ENCODE data around the gene LNX1.

LNX1 gene

DNA sequence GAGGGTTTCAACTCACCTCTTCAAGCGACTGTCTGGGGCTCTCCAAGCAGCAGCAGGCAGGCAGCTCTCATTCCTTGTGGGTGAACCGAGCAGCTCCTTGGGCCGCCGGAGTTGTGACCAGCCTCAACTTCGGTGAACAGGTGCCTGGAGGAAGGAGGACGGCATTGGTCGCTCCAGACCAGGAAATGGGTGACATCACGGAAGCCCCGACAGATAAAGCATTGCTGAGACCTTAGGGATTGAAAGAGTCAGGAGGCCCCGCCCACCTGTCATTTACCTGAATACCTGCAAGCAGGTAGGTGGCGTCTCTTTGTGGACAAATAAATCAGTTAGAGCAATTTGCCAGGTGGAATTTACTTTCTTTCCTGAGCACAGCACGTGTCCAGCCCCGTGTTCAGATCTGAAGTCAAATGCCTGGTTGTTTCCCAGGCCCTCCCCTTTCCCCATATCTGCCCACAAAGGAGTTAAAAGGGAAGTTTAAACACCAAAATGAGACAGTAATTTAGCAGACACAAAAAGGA is at the start of gene LNX1:
LNX1 (minus strand) TSS at position 115 of the 521 bp plus-strand sequence. CDS start 17,484 bp downstream, outside the sequence.
- peak; percentile 62 for DNase-seq (ENCODE audit: low spot score)

- no peak for DNase-seq (ENCODE audit: low spot score)
Measured at GRCh38 chr4:53640576-53641453, 49.5 kb upstream of the LNX1 start.

DNA sequence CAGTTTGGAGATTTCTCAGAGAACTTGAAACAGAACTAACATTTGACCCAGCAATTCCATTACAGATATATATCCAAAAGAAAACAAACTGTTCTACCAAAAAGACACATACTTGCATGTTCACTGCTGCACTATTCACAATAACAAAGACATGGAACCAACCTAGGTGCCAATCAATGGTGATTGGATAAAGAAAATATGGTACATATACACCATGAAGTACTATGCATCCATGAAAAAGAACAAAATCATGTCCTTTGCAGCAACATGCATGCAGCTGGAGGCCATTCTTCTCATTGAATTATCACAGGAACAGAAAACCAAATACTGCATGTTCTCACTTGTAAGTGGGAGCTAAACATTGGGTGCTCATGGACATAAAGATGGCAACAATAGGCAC is 47.6 kb upstream of the LNX1 start:
- no peak for DNase-seq (ENCODE audit: low spot score)

- no peak for DNase-seq (ENCODE audit: low spot score)
Measured at GRCh38 chr4:53637348-53637747, 46.1 kb upstream of the LNX1 start.

DNA sequence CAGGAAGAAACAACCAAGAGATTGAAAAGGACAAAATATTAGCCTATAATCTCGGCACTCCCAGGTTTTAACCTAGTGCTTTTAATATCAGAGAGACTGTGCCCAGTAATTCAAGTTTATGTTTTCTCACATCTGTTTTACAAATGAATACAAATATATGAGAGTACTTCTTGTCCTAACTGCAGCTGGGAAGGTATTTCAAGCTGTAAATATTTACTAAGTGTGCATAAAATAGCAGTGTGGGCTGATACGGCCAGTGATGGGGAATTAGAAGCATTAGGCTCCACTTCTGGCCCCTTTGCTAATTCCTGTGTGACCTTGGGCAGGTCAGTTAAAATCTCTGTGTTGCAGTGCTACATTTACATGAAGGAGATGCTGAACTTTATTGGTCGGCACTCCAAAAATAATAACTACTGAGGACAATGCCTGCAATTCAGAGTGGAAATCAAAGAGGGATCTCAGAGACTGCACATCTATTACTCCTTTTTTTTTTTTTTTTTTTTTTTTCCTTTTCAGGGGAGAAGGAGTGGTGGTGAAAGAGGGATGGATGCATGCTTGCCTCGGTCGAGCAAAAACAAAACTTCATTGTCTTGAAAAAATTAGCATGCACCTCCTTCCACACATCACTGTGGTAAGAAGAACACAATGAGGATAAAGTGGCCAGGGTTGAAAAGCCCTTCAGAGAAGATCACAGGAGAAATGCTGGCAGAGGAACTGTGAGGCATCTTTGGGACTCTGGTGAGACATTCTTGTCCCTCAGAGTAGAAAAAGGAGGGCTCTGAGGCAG is 44.6 kb upstream of the LNX1 start:
- DNase-seq (ENCODE audit: low spot score): no peak

GRCh38 chr4:53633608-53634007 is 42.3 kb upstream of the LNX1 start:
- no peak for DNase-seq (ENCODE audit: low spot score)

GRCh38 chr4:53629296-53629695 is 38.0 kb upstream of the LNX1 start:
- no peak for DNase-seq (ENCODE audit: low spot score)

DNA sequence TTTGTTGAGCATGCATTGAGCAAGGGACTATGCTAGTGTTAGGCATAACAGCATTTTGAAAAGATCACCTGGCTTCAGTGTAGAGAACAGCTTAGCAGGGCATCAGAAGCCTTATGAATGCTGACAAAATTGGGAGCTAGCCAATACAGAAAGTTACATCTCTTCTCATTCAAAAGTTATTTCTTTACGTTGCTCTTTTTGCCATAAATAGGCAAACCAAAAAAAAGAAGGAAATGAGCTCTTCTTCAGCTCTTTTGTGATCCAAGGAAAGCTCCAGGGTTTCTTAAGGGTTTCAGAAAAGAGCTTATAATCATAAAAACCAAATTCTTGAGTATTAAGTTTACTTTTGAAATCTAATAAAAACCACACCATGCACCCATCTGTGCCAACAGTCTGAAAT is 35.2 kb upstream of the LNX1 start:
- no peak for DNase-seq (ENCODE audit: low spot score)

DNA sequence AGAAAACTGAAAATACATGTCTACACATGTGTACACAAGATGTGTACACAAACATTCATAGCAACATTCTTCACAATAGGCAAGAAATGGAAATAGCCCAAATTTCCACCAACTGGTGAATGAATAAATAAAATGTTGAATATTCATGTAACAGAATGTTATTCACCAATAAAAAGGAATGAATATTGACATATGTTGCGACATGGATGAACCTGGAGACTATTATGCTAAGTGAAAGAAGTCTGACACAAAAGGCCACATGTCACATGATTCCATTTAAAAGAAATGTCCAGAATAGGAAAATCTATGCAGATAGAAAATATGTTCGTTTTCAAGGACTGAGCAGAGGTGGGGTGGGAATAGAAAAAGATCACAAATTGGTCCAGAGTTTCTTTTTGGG is 34.6 kb upstream of the LNX1 start:
- no peak for DNase-seq (ENCODE audit: low spot score)

GRCh38 chr4:53622739-53623151 is 31.5 kb upstream of the LNX1 start:
- DNase-seq (ENCODE audit: low spot score): no peak

GRCh38 chr4:53620956-53621355 is 29.7 kb upstream of the LNX1 start:
- DNase-seq (ENCODE audit: low spot score): no peak

GRCh38 chr4:53619431-53619830 is 28.1 kb upstream of the LNX1 start:
- DNase-seq (ENCODE audit: low spot score): no peak

GRCh38 chr4:53618321-53618720 is 27.0 kb upstream of the LNX1 start:
- no peak for DNase-seq (ENCODE audit: low spot score)

GRCh38 chr4:53617101-53617680 is 25.9 kb upstream of the LNX1 start:
- no peak for DNase-seq (ENCODE audit: low spot score)

- no peak for DNase-seq (ENCODE audit: low spot score)
Measured at GRCh38 chr4:53616219-53616618, 24.9 kb upstream of the LNX1 start.

DNA sequence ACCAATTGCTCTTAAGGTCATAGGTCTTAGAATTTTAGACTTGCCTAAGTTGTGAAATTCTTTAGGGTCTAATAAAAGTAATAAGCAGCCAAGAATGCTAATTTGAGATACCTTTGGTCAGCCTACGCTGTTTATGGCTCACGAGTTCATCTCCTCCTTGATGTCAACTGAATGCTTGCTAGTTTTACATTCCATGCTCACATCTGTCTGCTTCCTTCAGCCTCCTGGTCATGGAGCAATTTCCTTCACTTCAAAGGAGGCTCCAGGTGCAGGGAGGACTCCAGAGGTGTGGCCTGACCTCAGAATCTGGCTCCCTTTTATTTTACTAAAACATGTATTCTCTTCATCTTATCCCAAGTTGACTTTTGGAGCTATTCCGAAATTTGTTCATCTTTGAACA is 23.3 kb upstream of the LNX1 start:
- no peak for DNase-seq (ENCODE audit: low spot score)

DNA sequence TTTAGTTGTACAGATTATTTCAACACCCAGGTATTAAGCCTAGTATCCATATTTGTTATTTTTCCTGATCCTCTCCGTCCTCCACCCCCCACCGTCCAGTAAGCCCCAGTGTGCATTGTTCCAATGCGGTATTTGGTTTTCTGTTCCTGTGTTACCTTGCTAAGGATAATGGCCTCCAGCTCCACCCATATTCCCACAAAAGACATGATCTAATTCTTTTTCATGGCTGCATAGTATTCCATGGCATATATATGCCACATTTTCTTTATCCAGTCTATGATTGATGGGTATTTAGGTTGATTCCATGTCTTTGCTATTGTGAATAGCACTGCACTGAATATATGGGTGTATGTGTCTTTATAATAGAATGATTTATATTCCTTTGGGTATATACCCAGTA is 22.1 kb upstream of the LNX1 start:
- DNase-seq (ENCODE audit: low spot score): no peak

GRCh38 chr4:53608649-53609048 is 17.4 kb upstream of the LNX1 start:
- DNase-seq (ENCODE audit: low spot score): no peak

DNA sequence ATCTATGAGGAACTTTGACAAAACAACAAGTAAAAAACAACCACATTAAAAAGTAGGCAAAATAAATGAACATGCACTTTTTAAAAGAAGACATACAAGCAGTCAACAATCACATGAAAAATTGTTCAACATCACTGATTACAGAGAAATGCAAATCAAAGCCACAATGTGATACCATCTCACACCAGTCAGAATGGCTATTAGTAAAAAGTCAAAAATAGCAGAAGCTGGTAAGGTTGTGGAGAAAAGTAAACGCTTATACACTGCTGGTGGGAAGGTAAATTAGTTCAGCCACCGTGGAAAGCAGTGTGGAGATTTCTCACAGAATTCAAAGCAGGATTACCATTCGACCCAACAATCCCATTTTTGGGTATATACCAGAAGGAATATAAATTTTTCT is 17.0 kb upstream of the LNX1 start:
- DNase-seq (ENCODE audit: low spot score): no peak

- no peak for DNase-seq (ENCODE audit: low spot score)
Measured at GRCh38 chr4:53605783-53606182, 14.5 kb upstream of the LNX1 start.

GRCh38 chr4:53602390-53602789 is 11.1 kb upstream of the LNX1 start:
- DNase-seq (ENCODE audit: low spot score): no peak

- peak; percentile 53 for DNase-seq (ENCODE audit: low spot score)
Measured at GRCh38 chr4:53601251-53601764, 10.0 kb upstream of the LNX1 start.

Measured in ecto neural progenitor cell (in vitro differentiated cells).